Activated gamma-delta T cell treated with Interleukin-2 at 50 U/mL for 16 hours (primary cell): ENCODE measurements around the gene MACROD1.
"Not testable (repeated sequence)": the region's sequence is repeated elsewhere in the genome, so short reads cannot be mapped to it uniquely, and the experiment has no call there.

Experiments
- DNase-seq: peaks from one replicate; pipeline ENCODE4 v3.0.0-alpha.2; 2020

Gene MACROD1

DNA sequence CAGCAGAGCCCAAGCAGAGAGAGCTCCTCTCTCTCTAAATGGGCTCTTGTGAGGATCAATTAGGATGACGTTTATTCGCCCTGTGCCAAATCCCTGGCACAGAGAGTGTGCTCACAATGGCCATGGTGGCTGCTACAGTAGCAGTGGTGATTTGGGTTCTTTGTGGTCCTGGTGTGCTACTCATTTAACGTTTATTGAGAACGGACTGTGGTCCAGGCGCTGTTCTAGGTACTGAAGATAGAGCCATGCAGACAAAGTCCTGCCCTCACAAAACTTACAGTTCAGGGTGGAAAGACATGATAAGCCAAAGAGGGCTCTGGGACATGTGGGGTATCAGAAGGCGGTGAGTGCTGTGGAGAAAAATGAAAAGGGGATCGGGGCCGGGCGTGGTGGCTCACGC, 174.4 kb downstream of the MACROD1 start:
- DNase-seq = no peak

DNA sequence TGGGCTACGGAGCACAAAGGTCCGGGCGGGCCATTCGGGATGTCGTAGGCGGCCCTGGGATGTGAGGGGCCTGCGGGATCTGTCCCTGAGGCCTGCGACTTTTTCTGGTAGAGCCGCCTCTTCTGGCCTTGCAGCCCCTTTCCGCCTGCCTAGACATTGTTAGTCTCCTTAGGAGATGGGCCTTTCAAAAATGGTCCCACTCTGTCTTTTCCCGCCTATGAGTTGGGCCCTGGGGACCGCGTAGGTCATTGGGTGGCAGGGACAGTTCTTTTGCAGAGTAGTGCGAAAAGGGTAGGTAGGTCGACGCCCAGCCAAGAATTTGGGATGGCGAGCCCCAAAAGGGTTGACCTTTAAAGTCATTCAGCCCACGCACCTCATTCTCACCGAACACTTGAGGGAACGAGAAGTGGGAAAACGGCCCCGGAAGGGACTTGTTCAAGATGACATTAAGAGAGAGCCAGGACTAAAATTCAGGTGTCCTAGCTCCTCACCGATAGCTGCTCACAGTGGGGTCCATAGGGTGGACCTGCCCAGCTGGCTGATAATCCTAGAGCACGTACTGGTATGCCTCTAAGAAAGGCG, 178.9 kb downstream of the MACROD1 start:
- no peak for DNase-seq

GRCh38 chr11:63986156-63986931, 179.6 kb downstream of the MACROD1 start, which contains the start of gene OTUB1:
OTUB1 (plus strand) TSS chr11:63986438; CDS start chr11:63986457, 19 bp downstream.
- DNase-seq = peak; percentile 85

- DNase-seq = peak; percentile 64
Measured at GRCh38 chr11:63985812-63986155, 180.1 kb downstream of the MACROD1 start.

DNA sequence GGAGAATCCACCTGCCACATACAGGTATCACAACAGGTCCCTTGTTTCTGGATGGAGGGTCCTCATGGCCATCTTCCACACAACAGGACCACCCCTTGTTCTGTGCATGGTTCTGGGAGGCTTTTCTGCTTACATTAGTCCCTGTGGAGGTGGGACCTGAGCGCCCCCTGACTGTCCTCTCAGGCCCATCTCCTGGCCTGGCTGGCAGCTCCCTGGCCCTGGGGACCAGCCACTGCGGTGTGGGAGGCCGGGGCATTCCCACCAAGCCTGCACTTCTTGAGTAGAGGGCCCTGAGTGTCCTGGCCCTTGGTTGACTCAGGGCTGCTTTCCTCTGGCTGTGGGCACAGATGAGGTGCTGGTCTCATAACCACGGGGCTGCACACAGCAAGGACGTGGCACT, 186.5 kb downstream of the MACROD1 start:
- DNase-seq = no peak

DNA sequence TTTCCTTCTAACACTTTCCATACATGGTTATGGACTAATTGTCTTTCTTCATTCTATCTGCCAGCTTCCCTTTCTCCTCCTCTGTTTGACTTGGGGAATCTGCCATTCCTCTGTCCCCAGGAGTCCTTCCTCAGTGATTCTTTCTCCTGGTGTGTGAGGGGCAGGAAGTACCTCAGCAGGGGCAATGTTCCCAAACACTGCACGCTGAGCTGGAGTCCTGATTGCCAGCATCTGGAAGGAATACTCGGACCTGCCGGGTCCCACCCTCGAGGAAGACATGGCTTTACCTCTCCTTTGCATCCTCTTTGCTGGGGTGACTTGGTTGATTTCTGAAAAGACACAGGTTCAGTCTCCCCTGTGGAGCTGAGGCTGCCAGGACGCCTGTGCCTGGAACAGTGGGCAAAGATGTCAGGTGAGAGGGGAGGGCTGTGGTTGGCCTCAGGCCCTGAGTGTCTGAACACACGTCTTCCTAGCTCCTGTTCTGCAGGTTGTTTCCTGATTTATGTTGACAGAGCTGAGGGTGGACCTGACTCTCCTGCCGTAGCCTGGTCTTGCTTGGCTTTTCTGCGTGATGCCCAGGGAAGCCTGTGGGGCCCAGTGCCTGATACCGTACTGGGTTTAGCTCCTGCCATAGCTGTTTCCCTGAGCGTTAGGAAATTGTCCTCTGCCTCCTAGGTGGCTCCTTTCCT, 187.2 kb downstream of the MACROD1 start:
- no peak for DNase-seq

DNA sequence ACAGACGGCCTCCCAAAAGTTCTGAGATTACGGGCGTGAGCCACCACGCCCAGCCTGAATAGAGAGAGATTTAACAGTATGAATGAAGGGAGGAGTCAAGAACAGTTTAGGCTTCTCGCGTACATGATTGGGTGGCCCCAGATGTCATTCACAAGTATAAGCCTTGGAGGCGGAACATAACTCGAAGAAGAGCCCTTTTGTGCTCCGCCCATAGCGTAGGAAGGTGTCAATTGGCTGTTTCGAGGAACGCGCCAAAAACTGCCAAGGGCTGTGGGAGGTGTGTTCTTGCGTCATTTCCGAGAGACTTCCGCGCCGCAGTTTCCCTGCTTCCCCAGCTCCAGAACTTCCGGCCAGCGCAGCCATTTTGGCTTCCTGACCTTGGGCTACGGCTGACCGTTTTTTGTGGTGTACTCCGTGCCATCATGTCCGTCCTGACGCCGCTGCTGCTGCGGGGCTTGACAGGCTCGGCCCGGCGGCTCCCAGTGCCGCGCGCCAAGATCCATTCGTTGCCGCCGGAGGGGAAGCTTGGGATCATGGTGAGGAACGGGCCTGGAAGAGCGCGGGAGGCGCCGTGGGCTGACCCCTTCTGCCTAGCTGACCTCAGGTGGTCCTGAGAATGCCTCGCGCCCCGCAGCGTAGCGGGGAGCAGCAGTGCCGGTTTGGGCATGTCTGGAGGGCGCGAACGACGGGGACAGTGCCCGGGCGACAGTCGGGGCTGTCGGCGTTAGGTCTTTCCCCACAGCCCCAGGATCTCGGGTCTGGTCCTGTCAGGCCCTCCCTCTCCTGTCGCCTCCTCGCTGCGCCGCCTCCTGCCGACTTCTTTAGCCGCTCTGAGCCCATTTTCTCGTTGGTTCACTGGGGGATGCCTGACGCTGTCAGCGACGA, 191.4 kb downstream of the MACROD1 start, which contains the start of gene COX8A:
TSS of gene COX8A (plus strand) at position 362 of the 885 bp plus-strand sequence. CDS start at position 423, 61 bp downstream.
- peak; percentile 93 for DNase-seq

DNA sequence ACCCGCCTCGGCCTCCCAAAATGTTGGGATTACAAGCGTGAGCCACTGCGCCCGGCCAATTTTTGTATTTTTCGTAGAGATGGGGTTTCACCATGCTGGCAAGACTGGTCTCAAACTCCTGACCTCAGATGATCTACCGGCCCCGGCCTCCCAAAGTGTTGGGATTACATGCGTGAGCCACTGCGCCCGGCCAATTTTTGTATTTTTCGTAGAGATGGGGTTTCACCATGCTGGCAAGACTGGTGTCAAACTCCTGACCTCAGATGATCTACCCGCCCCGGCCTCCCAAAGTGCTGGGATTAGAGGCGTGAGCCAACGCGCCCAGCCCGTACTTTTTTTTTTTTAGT, 192.0 kb downstream of the MACROD1 start:
- not testable (repeated sequence) for DNase-seq

- no peak for DNase-seq
Measured at GRCh38 chr11:63970902-63971301, 195.0 kb downstream of the MACROD1 start.

GRCh38 chr11:63969461-63969860, 196.5 kb downstream of the MACROD1 start:
- DNase-seq = no peak

DNA sequence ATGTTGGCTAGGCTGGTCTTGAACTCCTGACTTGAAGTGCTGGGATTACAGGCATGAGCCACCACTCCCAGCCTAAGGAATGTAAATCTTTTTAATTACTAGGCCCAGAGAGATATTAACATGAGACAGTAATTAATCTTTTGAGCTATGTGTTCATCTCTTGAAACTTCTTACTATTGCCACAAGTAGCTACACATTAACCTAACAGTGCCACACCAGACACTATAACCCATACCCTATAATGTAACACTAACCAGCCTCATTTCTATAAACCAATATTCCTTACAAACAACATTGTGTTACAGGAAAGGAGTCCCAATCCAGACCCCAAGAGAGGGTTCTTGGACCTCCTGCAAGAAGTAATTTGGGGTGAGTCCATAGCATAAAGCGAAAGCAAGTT, 199.5 kb downstream of the MACROD1 start:
- no peak for DNase-seq

GRCh38 chr11:63963895-63964294, 202.0 kb downstream of the MACROD1 start:
- DNase-seq = not testable (repeated sequence)

DNA sequence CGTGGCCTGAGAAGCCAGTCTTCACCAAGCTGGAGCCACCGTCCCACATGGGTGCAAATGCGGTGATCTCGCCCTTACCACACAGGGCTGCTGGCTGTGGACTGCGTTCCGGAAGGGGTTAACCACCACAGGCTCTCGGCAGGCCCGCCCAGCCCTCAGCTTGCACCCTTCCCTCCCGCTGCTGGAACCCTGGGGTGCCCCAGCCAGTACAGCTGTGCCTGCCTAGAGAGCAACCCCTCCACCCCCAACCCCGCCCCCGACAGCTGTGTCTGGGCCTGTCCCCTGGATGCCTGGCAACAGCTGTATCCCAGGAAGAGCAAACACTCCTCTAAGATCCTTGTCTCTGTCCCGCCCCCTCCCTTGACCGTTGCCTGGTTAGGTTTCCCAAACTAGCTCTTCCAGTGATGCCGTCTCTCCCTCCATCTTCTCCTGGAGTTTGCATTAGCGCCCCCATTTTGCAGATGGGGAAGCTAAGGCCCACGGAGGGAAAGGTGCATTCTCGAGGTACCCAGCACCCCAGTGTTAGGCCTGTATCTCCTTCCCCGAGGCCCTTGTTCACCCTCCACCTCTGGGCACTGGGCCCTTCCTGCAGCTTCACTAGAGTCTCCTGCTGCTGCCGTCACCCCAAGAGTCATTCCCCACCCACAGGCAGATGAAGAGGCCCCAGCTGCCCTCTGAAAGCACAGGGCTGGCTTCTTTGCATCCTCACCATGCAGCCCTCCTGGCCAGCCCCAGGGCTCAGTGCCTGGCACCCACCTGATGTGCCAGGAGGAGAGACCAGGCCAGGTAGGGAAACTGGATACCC, 204.1 kb downstream of the MACROD1 start:
- no peak for DNase-seq

GRCh38 chr11:63958008-63958407, 207.9 kb downstream of the MACROD1 start:
- DNase-seq = no peak

DNA sequence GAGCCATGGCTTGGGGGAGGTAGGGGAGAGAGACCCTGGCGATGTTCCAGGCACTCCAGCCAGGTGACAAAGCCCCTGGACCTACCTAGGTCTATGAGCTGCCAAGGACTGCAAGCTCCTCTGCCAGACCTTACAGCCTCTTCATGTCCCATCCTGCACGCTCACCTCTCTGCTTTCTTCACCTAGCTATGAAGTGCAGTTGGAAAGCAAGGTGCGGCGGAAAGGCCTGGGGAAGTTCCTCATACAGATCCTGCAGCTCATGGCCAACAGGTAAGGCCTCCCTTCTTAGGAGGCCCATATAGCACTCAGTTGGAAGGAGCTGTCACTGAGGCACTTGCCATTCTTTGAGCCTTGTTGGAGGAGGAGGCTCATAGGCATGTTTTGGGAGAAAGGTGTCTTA, 213.3 kb downstream of the MACROD1 start:
- DNase-seq = no peak

DNA sequence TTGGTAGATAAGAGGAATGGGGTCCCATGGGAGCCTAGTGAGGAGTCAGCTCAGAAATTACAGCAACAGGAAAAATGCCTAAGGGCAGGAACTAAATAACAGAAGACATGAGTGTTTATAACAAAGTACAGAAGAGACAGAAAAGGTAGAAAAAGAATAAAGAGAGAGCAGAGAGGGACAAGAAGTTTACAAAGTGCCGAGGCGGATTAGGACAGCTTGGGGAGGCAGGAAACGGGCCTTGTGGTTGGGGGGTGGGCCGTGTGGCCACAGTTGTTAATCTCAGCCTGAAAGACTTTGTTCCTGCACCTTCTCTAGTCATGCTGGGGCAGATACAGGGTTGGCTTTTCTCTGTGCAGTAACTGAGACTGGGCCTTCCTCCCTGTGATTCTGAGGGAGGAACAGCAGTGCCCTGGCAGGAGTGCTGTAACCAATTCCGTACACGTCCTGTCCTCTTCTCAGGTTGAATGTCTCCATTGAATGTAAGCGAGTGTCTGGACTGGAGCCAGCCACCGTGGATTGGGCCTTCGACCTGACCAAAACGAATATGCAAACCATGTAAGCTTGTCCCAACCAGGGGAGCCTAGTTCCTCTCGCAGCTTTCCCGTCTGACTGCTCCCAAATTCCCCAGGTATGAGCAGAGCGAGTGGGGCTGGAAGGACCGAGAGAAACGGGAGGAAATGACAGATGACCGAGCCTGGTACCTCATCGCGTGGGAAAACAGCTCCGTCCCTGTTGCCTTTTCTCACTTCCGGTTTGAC, 214.0 kb downstream of the MACROD1 start:
- peak; percentile 49 for DNase-seq
